GM12864 (cell line): Measurements from ENCODE around the gene DCC.
"Not testable (repeated sequence)": the region's sequence is repeated elsewhere in the genome, so short reads cannot be mapped to it uniquely, and the experiment has no call there.

Source experiments
- DNase-seq: peaks from one replicate; pipeline ENCODE4 v3.0.0-alpha.2; 2011; ENCODE audit warnings: low read depth
- H3K4me3 ChIP-seq: 2 replicates; pipeline ENCODE4 v1.5.1; 2011; ENCODE audit warnings: mild to moderate bottlenecking, low read depth, low read length, control low read depth
- TF ChIP-seq, protein P1 (sequence below): IDR thresholded peaks from 2 replicates; pipeline ENCODE4 v1.5.1; 2011; ENCODE audit warnings: low read depth, mild to moderate bottlenecking, moderate library complexity, low read length, control low read depth, inconsistent platforms; ENCODE audit errors: missing control alignments

Gene DCC

DNA sequence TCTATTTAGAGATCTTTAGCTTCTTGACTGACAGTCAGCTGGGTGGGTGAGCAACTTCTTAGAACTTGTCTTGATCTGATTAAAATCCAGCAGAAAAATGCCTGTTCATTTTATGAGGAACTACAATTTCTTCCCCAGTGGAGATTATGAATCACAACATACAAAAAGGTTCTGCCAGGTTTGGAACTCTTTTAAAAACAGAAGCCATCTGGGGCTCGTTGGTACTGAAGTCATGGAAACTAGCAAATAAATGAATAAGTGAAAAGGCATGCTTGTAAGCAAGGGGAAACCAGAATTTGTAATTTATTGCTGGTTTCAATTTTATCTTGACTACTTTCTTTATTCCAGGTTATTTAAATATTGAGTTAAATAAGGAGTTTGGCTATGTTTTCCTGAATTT, 1117.1 kb downstream of the DCC start:
- no peak overlapping the region for H3K4me3 ChIP-seq
- TF ChIP-seq, protein P1, sequence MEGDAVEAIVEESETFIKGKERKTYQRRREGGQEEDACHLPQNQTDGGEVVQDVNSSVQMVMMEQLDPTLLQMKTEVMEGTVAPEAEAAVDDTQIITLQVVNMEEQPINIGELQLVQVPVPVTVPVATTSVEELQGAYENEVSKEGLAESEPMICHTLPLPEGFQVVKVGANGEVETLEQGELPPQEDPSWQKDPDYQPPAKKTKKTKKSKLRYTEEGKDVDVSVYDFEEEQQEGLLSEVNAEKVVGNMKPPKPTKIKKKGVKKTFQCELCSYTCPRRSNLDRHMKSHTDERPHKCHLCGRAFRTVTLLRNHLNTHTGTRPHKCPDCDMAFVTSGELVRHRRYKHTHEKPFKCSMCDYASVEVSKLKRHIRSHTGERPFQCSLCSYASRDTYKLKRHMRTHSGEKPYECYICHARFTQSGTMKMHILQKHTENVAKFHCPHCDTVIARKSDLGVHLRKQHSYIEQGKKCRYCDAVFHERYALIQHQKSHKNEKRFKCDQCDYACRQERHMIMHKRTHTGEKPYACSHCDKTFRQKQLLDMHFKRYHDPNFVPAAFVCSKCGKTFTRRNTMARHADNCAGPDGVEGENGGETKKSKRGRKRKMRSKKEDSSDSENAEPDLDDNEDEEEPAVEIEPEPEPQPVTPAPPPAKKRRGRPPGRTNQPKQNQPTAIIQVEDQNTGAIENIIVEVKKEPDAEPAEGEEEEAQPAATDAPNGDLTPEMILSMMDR = no peak
- no peak for DNase-seq

DNA sequence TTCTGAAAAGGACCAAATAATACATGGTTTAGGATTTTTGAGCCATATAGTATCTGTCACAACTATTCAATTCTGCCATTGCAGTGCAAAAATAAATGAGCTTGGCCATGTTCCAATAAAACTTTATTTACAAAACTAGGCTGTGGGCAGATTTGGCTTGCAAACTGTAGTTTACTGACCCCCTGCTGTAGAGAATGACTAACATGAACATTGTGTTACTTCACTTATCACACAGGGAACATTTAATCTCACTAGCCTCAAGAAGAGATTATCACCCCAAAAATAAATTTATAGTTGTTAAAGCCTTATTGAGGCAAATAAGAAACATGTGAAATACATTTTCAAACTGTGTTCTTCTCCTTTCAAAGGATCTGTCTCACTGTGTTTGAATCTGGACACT, 1118.3 kb downstream of the DCC start:
- TF ChIP-seq, protein P1 = no peak
- no peak for DNase-seq
- H3K4me3 ChIP-seq = no peak overlapping the region

DNA sequence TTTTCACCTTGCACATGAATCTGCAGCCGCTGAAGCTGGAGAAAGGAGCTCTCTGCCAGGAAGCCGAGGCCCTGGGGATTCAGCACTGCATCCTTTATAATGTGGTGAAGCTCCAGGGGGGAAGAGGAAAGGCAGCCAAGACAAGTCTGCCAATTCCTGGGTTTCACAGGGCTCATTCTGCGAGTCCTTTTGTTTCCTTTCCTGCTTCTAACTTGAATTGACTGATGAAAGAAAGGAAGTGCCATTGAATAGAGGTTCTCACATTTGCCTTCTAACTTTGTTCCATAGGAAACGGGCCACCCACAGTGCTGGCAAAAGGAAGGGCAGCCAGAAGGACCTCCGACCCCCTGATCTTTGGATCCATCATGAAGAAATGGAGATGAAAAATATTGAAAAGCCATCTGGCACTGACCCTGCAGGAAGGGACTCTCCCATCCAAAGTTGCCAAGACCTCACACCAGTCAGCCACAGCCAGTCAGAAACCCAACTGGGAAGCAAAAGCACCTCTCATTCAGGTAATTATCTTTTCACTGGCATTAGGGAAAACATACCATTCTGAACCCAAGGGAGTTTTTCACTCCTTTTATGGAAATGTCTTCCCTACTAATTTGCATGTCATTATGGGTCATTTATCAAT, 1119.1 kb downstream of the DCC start:
- TF ChIP-seq, protein P1 = no peak
- H3K4me3 ChIP-seq = no peak overlapping the region
- no peak for DNase-seq

DNA sequence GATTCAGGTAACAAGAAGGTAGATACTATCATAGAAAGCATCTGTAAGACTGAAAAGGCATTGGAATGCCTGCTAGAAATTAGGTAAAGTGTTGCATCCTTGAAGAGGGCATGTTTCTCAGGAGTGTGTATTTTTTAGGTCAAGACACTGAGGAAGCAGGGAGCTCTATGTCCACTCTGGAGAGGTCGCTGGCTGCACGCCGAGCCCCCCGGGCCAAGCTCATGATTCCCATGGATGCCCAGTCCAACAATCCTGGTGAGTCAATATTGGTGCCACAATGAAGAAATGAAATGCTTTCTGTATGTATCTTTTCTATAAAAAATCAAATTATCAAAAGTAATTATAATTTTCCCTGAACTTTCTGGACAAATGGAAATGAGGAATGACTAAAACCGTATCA, 1127.8 kb downstream of the DCC start:
- no peak overlapping the region for H3K4me3 ChIP-seq
- no peak for DNase-seq

DNA sequence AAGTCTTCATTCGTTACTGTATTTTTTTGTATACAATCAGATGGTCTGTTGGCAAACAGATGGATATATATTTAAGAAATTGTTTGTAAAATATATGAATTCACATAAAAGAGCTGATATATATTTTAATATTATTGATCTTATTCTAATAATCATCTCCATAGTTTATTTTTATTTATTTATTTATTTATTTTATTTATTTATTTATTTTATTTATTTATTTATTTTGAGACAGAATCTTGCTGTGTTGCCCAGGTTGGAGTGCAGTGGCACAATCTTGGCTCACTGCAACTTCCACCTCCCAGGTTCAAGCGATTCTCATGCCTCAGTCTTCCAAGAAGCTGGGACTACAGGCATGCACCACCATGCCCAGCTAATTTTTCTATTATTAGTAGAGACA, 1128.2 kb downstream of the DCC start:
- DNase-seq, H3K4me3 ChIP-seq: not testable (repeated sequence)

More for the DNA sequence above, 1127.8 kb downstream of the DCC start:
- TF ChIP-seq, protein P1 = no peak

DNA sequence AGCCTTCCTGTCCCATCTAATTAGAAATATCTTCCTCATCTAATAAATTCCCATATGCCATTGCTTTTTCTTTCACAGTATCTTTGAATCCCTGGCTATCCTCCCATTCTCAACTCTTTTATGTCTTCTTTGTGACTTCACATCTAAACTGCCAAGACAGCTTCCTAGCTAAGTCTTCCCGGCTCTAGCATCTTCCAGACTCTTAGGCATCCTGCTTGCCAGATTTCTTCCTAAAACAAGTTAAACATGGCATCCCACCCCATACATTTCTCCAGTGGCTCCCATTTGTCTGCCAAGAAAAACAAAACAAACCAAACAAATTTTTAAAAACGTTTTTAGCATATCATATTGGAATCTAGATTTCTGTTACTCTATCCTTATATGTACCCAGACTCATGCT, 1132.5 kb downstream of the DCC start:
- TF ChIP-seq, protein P1 = no peak
- no peak overlapping the region for H3K4me3 ChIP-seq

DNA sequence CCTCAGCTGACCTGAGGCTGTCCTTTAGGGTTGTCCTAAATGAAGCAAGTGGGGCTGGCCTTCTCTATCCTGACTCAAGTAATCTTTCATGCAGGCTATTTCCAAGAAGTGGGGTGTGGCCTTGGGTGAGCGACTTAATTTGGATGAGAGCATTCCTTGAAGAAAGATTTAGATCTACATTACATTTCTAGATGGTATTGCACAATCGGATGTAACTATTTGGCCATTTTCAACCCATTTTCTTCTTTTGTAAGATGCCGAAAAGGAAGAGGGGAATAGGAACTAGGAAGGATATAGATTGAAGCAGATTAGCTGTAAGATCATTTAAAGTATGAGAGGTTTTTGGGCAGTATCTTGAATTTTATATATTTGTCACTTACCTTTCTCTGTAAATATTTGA, 1138.2 kb downstream of the DCC start:
- no peak overlapping the region for H3K4me3 ChIP-seq
- TF ChIP-seq, protein P1 = no peak
- no peak for DNase-seq

More for the DNA sequence above, 1132.5 kb downstream of the DCC start:
- no peak for DNase-seq
